Spleen (tissue), 7 donors: ENCODE results near the gene HAND1.

Experiments
- POLR2A ChIP-seq, 3 donors: fragments of 450-650 bp; IDR thresholded peaks; one replicate each; pipeline ENCODE4 v1.5.1; 2017; ENCODE audit warnings: antibody characterized with exemption in 3 of 3, mild to moderate bottlenecking in 1 of 3
- TF ChIP-seq, protein P1 (sequence below), 11 experiments: fragments of 200-600 bp in 7 of 11; fragments of 450-650 bp in 4 of 11; sonication (generic) in 4 of 11; IDR thresholded peaks in 8 of 11; conservative IDR thresholded peaks in 3 of 11; 1 replicate in 7 of 11; 2 replicates in 4 of 11; pipeline versions ENCODE4 v1.4.0 to v1.8.0; 2016 to 2021; ENCODE audit warnings: antibody characterized with exemption in 11 of 11, inconsistent platforms in 4 of 11, mild to moderate bottlenecking in 1 of 11
- donor health status: DM: no; HTN: no; CAD: no; lungs with moderate emphysema.
- donor health status: DM: no; HTN: no; CAD: no.
- donor health status: DM: no; HTN: no; CAD: no.

DNA sequence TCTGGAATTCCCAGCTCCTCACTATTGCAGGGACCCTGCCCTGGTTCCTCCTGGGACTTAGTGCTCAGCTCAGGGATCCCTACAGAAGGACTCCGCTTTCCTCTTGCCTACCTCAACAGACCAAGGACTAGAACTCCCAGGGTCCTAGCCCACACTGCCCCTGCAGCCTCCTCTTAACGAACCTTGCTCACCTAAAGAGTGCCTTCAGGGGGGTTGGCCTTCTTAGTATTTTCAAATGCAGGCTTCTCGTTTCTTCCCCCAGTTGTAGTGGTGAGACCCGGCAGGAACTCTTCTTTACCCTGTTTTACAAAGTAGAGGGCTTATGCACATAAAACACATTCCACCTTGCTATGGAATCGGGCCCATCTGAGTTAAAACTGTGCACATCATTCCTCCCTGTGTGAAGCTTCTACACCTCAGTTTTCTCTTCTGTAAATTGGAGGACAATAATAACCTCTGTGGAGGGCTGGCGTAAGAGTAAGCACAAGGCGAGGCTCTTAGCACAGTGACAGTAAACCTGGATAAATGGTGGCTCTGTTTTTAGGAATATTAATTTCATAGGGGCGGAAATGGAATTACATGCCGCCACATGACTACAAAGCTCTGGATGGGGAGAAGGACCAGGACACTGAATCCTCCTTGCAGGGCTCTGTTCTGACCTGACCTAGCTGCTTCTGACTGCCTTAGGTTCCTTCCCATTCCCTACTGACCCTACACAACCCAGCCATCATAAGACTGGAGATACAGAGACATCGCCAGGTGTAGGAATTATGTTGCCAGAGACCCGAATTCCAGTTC, 3.8 kb upstream of the HAND1 start:
- TF ChIP-seq, protein P1, sequence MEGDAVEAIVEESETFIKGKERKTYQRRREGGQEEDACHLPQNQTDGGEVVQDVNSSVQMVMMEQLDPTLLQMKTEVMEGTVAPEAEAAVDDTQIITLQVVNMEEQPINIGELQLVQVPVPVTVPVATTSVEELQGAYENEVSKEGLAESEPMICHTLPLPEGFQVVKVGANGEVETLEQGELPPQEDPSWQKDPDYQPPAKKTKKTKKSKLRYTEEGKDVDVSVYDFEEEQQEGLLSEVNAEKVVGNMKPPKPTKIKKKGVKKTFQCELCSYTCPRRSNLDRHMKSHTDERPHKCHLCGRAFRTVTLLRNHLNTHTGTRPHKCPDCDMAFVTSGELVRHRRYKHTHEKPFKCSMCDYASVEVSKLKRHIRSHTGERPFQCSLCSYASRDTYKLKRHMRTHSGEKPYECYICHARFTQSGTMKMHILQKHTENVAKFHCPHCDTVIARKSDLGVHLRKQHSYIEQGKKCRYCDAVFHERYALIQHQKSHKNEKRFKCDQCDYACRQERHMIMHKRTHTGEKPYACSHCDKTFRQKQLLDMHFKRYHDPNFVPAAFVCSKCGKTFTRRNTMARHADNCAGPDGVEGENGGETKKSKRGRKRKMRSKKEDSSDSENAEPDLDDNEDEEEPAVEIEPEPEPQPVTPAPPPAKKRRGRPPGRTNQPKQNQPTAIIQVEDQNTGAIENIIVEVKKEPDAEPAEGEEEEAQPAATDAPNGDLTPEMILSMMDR (IDR thresholded peaks at IDR 0.05 in 8 of 11, conservative IDR thresholded peaks at IDR 0.05 in 3 of 11), result no peak
- no peak for TF ChIP-seq POLR2A (IDR thresholded peaks at IDR 0.05)
